Astrocyte of the cerebellum (primary cell): Measurements from ENCODE around the gene IGSF23.
"Not testable (repeated sequence)": the region's sequence is repeated elsewhere in the genome, so short reads cannot be mapped to it uniquely, and the experiment has no call there.

Experiments used
- DNase-seq: peaks from one replicate; pipeline ENCODE4 v3.0.0-alpha.2; 2011; ENCODE audit warnings: low read depth
- H3K4me3 ChIP-seq: 2 replicates; pipeline ENCODE4 v1.5.1; 2011; ENCODE audit warnings: mild to moderate bottlenecking, low read depth, low read length, moderate library complexity
- CTCF ChIP-seq: IDR thresholded peaks from 2 replicates; pipeline ENCODE4 v1.5.1; 2012; ENCODE audit warnings: low read length, low read depth, moderate library complexity, mild to moderate bottlenecking; ENCODE audit errors: missing control alignments
- in situ Hi-C: cut with HindIII; loops from 2 replicates; pipeline ENCODE4 v1.10.0; 2017; ENCODE audit warnings: low sequenced_read_pairs

Gene IGSF23

GRCh38 chr19:44620667-44621066 lies 7.3 kb downstream of the IGSF23 start:
- TF ChIP-seq CTCF = no peak
- no peak for DNase-seq
- H3K4me3 ChIP-seq = no peak overlapping the region
- in situ Hi-C loops = no loop called here

- no peak for TF ChIP-seq CTCF
- H3K4me3 ChIP-seq = no peak overlapping the region
- no peak for DNase-seq
- in situ Hi-C loops = no loop called here
Observed at GRCh38 chr19:44621367-44621766, 8.0 kb downstream of the IGSF23 start.

- no peak overlapping the region for H3K4me3 ChIP-seq
- no peak for TF ChIP-seq CTCF
- in situ Hi-C loops = no loop called here
- DNase-seq = no peak
Observed at GRCh38 chr19:44623080-44623479, 9.7 kb downstream of the IGSF23 start.

GRCh38 chr19:44623626-44624025 lies 10.3 kb downstream of the IGSF23 start:
- H3K4me3 ChIP-seq = no peak overlapping the region
- no peak for TF ChIP-seq CTCF
- no peak for DNase-seq
- in situ Hi-C loops = no loop called here

- in situ Hi-C loops = no loop called here
- TF ChIP-seq CTCF = no peak
- DNase-seq = no peak
- H3K4me3 ChIP-seq = no peak overlapping the region
Observed at GRCh38 chr19:44624840-44625354, 11.5 kb downstream of the IGSF23 start.

GRCh38 chr19:44625637-44626036 lies 12.3 kb downstream of the IGSF23 start:
- H3K4me3 ChIP-seq, DNase-seq, in situ Hi-C loops: not testable (repeated sequence)

GRCh38 chr19:44626048-44626624 lies 12.8 kb downstream of the IGSF23 start:
- in situ Hi-C loops = no loop called here
- no peak overlapping the region for H3K4me3 ChIP-seq
- no peak for TF ChIP-seq CTCF
- peak; percentile 95 for DNase-seq
